Measurements from ENCODE around the gene CROCC2.

The CROCC2 gene

DNA sequence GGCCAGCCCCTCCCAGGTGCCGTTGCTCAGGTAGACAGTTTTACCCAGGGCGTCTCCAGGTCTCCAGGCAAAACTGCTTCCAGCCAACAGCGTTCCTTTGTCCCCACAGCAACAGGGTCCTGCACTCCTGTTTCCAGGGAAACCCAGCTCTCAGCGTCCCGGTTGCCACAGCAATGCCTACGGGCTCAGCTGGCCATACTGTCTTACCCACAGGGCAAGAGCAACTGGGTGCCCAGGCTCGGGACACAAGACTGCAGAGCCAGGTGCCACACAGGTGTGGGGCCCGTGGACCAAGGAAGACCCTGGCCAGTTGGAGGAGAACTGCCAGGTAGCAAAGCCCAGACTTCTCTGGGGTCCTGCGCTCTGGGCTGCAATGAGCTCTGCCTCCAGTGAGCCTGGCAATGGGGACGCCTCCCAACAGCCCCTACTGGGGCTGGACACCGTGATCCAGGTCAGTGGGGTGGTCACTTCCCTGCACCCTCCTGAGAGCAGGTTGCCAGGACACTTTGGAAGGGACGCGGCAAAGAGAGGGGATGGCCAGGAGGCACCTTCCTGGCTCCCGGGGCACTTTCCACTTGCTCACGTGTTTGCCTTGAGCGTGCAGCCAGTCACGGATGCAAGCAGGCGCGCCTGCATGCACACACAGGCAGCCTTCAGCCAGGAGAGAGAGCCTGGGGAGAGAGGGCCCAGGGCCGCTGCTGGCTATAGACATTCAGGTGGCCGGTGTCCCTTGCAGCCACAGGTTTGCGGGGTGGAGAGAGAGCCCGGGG lies at the start of gene CROCC2:
CROCC2 (plus strand) TSS at position 196 of the 770 bp plus-strand sequence; CDS start at position 374, 178 bp downstream.
- DNase-seq (ENCODE audit: low read depth) = no peak

GRCh38 chr2:240857039-240858008 lies 48.8 kb upstream of the CROCC2 start:
- no peak for DNase-seq (ENCODE audit: low read depth)

GRCh38 chr2:240858321-240858720 lies 47.8 kb upstream of the CROCC2 start:
- DNase-seq (ENCODE audit: low read depth) = no peak

DNA sequence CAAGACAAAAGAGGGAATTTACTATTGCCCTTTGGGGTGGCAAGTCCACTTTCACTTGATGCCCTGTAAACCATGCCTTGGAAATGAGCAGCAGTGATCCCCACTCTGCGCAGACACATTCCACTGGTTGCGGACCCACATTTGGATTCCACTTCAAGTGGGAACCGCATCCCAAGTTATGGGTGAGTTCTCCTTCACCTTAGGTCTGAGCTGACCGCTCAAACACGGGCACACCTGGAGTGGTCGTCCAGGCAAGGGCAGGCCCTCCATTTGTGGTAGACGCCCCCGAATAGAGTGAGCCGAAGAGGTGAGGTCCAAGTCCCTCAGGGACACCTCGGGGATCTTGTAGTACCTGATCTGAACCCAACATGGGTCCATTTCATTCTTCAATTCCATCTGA lies 47.3 kb upstream of the CROCC2 start:
- no peak for DNase-seq (ENCODE audit: low read depth)

DNA sequence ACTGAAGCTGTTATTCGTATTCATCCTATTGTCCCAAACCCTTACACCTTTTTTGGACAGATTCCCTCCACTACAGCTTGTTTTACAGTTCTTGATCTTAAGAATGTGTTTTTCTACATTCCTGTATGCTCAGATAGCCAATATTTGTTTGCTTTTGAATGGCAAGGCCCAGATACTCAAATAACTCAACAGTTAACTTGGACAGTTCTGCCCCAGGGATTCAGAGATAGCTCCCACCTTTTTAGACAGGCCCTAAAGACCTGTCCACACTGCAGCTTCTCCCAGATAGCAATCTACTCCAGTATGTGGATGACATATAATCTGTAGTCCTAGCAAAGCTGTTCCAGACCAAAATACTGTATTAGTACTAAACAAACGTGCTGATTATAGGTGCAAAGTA lies 44.6 kb upstream of the CROCC2 start:
- no peak for DNase-seq (ENCODE audit: low read depth)

DNA sequence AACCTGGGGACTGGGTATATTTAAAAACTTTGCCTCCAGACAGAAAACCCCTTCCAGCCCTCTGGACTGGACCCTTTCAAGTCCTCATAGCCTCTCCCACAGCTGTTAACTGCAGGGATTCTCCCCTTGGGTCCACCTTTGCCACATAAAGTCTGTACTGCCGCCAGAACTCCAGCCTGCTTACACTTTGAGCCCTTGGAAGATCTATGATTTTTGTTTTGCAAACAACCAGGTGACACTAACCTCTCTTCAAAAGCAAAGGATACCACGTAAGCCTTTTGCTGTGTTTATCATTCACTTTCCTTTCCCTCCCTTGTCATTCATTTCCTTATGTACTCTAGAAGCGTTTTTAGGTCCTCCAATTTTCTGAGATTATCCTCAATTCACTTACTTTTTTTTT lies 41.7 kb upstream of the CROCC2 start:
- no peak for DNase-seq (ENCODE audit: low read depth)

GRCh38 chr2:240865391-240865790 lies 40.7 kb upstream of the CROCC2 start:
- no peak for DNase-seq (ENCODE audit: low read depth)

- no peak for DNase-seq (ENCODE audit: low read depth)
Measured at GRCh38 chr2:240868286-240869108, 37.6 kb upstream of the CROCC2 start, which contains the start of gene AGXT. Gene AGXT (plus strand): TSS chr2:240868824. CDS start chr2:240868866, 42 bp downstream.

- DNase-seq (ENCODE audit: low read depth) = no peak
Measured at GRCh38 chr2:240869109-240869955, 36.8 kb upstream of the CROCC2 start.

GRCh38 chr2:240869956-240870875 lies 35.9 kb upstream of the CROCC2 start:
- no peak for DNase-seq (ENCODE audit: low read depth)

- no peak for DNase-seq (ENCODE audit: low read depth)
Measured at GRCh38 chr2:240871071-240871958, 34.8 kb upstream of the CROCC2 start.

GRCh38 chr2:240872317-240873097 lies 33.6 kb upstream of the CROCC2 start:
- no peak for DNase-seq (ENCODE audit: low read depth)

- no peak for DNase-seq (ENCODE audit: low read depth)
Measured at GRCh38 chr2:240873098-240873788, 32.9 kb upstream of the CROCC2 start.

- no peak for DNase-seq (ENCODE audit: low read depth)
Measured at GRCh38 chr2:240873805-240874714, 32.1 kb upstream of the CROCC2 start.

- no peak for DNase-seq (ENCODE audit: low read depth)
Measured at GRCh38 chr2:240874715-240875227, 31.4 kb upstream of the CROCC2 start.

Data from non-pigmented ciliary epithelial cell (primary cell).